ENCODE data around the gene RYR3.

Gene RYR3

GRCh38 chr15:33467146-33467815 is 156.5 kb downstream of the RYR3 start:
- Histone ChIP-seq H3K79me2 (ENCODE audit: control insufficient read depth, low read length) (no peaks in the 10 kb centered on the region), H3K36me3 (ENCODE audit: control insufficient read depth, low read length) (no peaks in the 10 kb centered on the region), H3K4me3 (ENCODE audit: low read length) (no peak overlapping the region), H3K9me3 (ENCODE audit: control insufficient read depth, insufficient read depth, low read length) (no peaks in the 10 kb centered on the region), H4K20me1 (ENCODE audit: control insufficient read depth, insufficient read depth, low read depth, low read length) (no peaks in the 10 kb centered on the region), H3K4me2 (ENCODE audit: low read length) (no peak overlapping the region), H3K4me1 (ENCODE audit: control insufficient read depth, low read length) (no peaks in the 10 kb centered on the region), H3F3A (ENCODE audit: control insufficient read depth, insufficient read depth) (no peaks in the 10 kb centered on the region), H3K9me2 (replicated peaks; ENCODE audit: control insufficient read depth, low read length) (no peaks in the 10 kb centered on the region), H3K27me3 (ENCODE audit: control insufficient read depth, low read length) (no peaks in the 10 kb centered on the region), H3K27ac (ENCODE audit: low read depth, low read length) (no peak overlapping the region)
- no peak for TF ChIP-seq EZH2phosphoT487 (IDR thresholded peaks at IDR 0.05; ENCODE audit: borderline replicate concordance, low read length)
- no peak for TF ChIP-seq CTCF (IDR thresholded peaks at IDR 0.05; ENCODE audit: low read depth, low read length, poor library complexity, severe bottlenecking)

- H3K4me1 ChIP-seq (ENCODE audit: control insufficient read depth, low read length), result no peaks in the 10 kb centered on the region
Observed at GRCh38 chr15:33467816-33468163, 157.0 kb downstream of the RYR3 start.

GRCh38 chr15:33468740-33469139 is 158.0 kb downstream of the RYR3 start:
- Histone ChIP-seq H3K4me2 (ENCODE audit: low read length) (no peak overlapping the region), H3K36me3 (ENCODE audit: control insufficient read depth, low read length) (no peaks in the 10 kb centered on the region), H3K9me3 (ENCODE audit: control insufficient read depth, insufficient read depth, low read length) (no peaks in the 10 kb centered on the region), H3K27ac (ENCODE audit: low read depth, low read length) (no peak overlapping the region), H3F3A (ENCODE audit: control insufficient read depth, insufficient read depth) (no peaks in the 10 kb centered on the region), H3K79me2 (ENCODE audit: control insufficient read depth, low read length) (no peaks in the 10 kb centered on the region), H3K27me3 (ENCODE audit: control insufficient read depth, low read length) (no peaks in the 10 kb centered on the region), H3K9me2 (replicated peaks; ENCODE audit: control insufficient read depth, low read length) (no peaks in the 10 kb centered on the region), H3K4me1 (ENCODE audit: control insufficient read depth, low read length) (no peaks in the 10 kb centered on the region), H4K20me1 (ENCODE audit: control insufficient read depth, insufficient read depth, low read depth, low read length) (no peaks in the 10 kb centered on the region), H3K4me3 (ENCODE audit: low read length) (no peak overlapping the region)
- TF ChIP-seq CTCF (IDR thresholded peaks at IDR 0.05; ENCODE audit: low read depth, low read length, poor library complexity, severe bottlenecking) (no peak), EZH2phosphoT487 (IDR thresholded peaks at IDR 0.05; ENCODE audit: borderline replicate concordance, low read length) (no peak)

More at GRCh38 chr15:33467816-33468163, 157.0 kb downstream of the RYR3 start:
- no peaks in the 10 kb centered on the region for H3K9me2 ChIP-seq (replicated peaks; ENCODE audit: control insufficient read depth, low read length)
- H3K27ac ChIP-seq (ENCODE audit: low read depth, low read length), result no peak overlapping the region
- no peaks in the 10 kb centered on the region for H3K36me3 ChIP-seq (ENCODE audit: control insufficient read depth, low read length)
- no peak overlapping the region for H3K4me3 ChIP-seq (ENCODE audit: low read length)
- no peaks in the 10 kb centered on the region for H4K20me1 ChIP-seq (ENCODE audit: control insufficient read depth, insufficient read depth, low read depth, low read length)
- no peak overlapping the region for H3K4me2 ChIP-seq (ENCODE audit: low read length)
- H3F3A ChIP-seq (ENCODE audit: control insufficient read depth, insufficient read depth), result no peaks in the 10 kb centered on the region
- no peaks in the 10 kb centered on the region for H3K9me3 ChIP-seq (ENCODE audit: control insufficient read depth, insufficient read depth, low read length)
- H3K27me3 ChIP-seq (ENCODE audit: control insufficient read depth, low read length), result no peaks in the 10 kb centered on the region
- no peaks in the 10 kb centered on the region for H3K79me2 ChIP-seq (ENCODE audit: control insufficient read depth, low read length)
- TF ChIP-seq CTCF (IDR thresholded peaks at IDR 0.05; ENCODE audit: low read depth, low read length, poor library complexity, severe bottlenecking) (no peak), EZH2phosphoT487 (IDR thresholded peaks at IDR 0.05; ENCODE audit: borderline replicate concordance, low read length) (no peak)

Measured in DOHH2 (cell line).